PC-9 (cell line): ENCODE measurements around the gene BCHE. TPM values are rescaled to one million over a fixed set of nuclear protein-coding genes. Genes with fewer than 3 reads are reported as not detected.

ENCODE experiments used
- BruUV-seq: library from RNA; stranded (reverse); fragments of 400-500 nt; replicated peaks from 2 replicates; lab custom pipeline; 2021; lab: Mats Ljungman, UMichigan
- CTCF ChIA-PET: fragments of 300-600 bp; sonication (Branson Sonifier 250); formaldehyde crosslinking; loops from one replicate; lab custom pipeline; 2022; ENCODE audit warnings: antibody characterized with exemption; lab: Charles Lee
- POLR2A ChIA-PET: fragments of 300-600 bp; sonication (Branson Sonifier 250); formaldehyde crosslinking; loops from one replicate; lab custom pipeline; 2022; ENCODE audit warnings: antibody characterized with exemption; ENCODE audit not compliant: unreplicated experiment; lab: Charles Lee
- DNase-seq, 2 experiments: peaks; one replicate each; pipeline versions ENCODE4 v3.0.0 to v3.0.0-alpha.2; 2015 to 2022; ENCODE audit warnings: mixed read lengths in 1 of 2
- H2AFZ ChIP-seq: fragments of 200-600 bp; sonication (generic); 2 replicates; pipeline ENCODE4 v1.8.1; 2017; ENCODE audit warnings: antibody characterized with exemption
- H3F3A ChIP-seq: fragments of 200-600 bp; sonication (generic); 2 replicates; pipeline ENCODE4 v1.8.1; 2017; ENCODE audit warnings: antibody characterized with exemption, mild to moderate bottlenecking, low read depth; ENCODE audit not compliant: insufficient read depth
- H3K27ac ChIP-seq: fragments of 200-600 bp; sonication (generic); 2 replicates; pipeline ENCODE4 v1.6.1; 2016; ENCODE audit warnings: mixed run types
- H3K27me3 ChIP-seq: fragments of 200-600 bp; sonication (generic); 2 replicates; pipeline ENCODE4 v1.6.1; 2016; ENCODE audit warnings: low read depth, mixed run types; ENCODE audit not compliant: insufficient read depth
- H3K36me3 ChIP-seq: fragments of 200-600 bp; sonication (generic); 2 replicates; pipeline ENCODE4 v1.6.1; 2016; ENCODE audit warnings: low read depth, mixed run types
- H3K4me1 ChIP-seq: fragments of 200-600 bp; sonication (generic); replicated peaks from 2 replicates; pipeline ENCODE4 v1.6.1; 2016; ENCODE audit warnings: mixed run types; ENCODE audit not compliant: insufficient read depth
- H3K4me2 ChIP-seq: fragments of 200-600 bp; sonication (generic); 2 replicates; pipeline ENCODE4 v1.6.1; 2017; ENCODE audit warnings: mixed run types
- H3K4me3 ChIP-seq: fragments of 200-600 bp; sonication (generic); 2 replicates; pipeline ENCODE4 v1.6.1; 2016; ENCODE audit warnings: mixed run types
- H3K79me2 ChIP-seq: fragments of 200-600 bp; sonication (generic); 2 replicates; pipeline ENCODE4 v1.6.1; 2017; ENCODE audit warnings: low read depth, mixed run types
- H3K9me2 ChIP-seq: fragments of 200-600 bp; sonication (generic); 2 replicates; pipeline ENCODE4 v1.8.1; 2017; ENCODE audit warnings: mild to moderate bottlenecking; ENCODE audit not compliant: insufficient read depth
- H3K9me3 ChIP-seq: fragments of 200-600 bp; sonication (generic); 2 replicates; pipeline ENCODE4 v1.8.1; 2016; ENCODE audit warnings: low read depth; ENCODE audit not compliant: insufficient read depth
- H4K20me1 ChIP-seq: fragments of 200-600 bp; sonication (generic); 2 replicates; pipeline ENCODE4 v1.8.1; 2017; ENCODE audit not compliant: insufficient read depth
- EZH2 ChIP-seq: fragments of 200-600 bp; sonication (generic); IDR thresholded peaks from 2 replicates; pipeline ENCODE4 v1.8.0; 2017; ENCODE audit warnings: antibody characterized with exemption, low read depth
- intact Hi-C: fragments of 100-400 bp; cut with micrococcal nuclease; formaldehyde crosslinking; loops from one replicate; pipeline ENCODE4 v1.10.0; 2022; ENCODE audit not compliant: unreplicated experiment
- total RNA-seq: library from RNA; stranded (reverse); gene quantifications from 2 replicates; pipeline ENCODE4 v1.2.3, GENCODE V29; 2021
- TF ChIP-seq, protein P1 (sequence below): fragments of 200-600 bp; sonication (generic); conservative IDR thresholded peaks from 2 replicates; pipeline ENCODE4 v1.6.1; 2017; ENCODE audit warnings: mixed run types, antibody characterized with exemption, mild to moderate bottlenecking, moderate library complexity

Gene BCHE
- total RNA-seq, 1 experiment from 2014 or later: not detected

DNA sequence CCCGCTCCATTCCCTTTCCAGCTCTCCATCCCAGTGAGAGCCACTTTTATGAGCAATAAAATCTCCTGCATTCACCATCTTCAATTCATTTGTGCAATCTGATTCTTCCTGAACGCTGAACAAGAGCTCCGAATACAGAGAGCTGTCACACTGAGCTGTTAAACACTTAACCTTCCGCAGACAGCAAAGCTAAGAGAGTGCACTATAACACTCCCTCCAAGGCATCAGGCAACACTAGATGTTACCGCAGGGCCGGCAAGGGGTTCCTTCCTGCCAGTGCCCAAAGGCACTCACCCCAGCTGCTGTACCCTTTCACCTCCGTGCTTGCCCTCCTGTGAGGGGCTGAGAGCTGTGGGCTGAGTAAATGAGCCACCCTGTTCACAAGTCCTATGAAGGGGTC is 85.6 kb downstream of the BCHE start:
- no peaks in the 10 kb centered on the region for H3F3A ChIP-seq
- POLR2A ChIA-PET: no interaction called here
- no peak for DNase-seq
- no peaks in the 10 kb centered on the region for H3K9me3 ChIP-seq
- CTCF ChIA-PET: no interaction called here
- no TSS peak for BruUV-seq
- no peak for TF ChIP-seq EZH2
- TF ChIP-seq, protein P1, sequence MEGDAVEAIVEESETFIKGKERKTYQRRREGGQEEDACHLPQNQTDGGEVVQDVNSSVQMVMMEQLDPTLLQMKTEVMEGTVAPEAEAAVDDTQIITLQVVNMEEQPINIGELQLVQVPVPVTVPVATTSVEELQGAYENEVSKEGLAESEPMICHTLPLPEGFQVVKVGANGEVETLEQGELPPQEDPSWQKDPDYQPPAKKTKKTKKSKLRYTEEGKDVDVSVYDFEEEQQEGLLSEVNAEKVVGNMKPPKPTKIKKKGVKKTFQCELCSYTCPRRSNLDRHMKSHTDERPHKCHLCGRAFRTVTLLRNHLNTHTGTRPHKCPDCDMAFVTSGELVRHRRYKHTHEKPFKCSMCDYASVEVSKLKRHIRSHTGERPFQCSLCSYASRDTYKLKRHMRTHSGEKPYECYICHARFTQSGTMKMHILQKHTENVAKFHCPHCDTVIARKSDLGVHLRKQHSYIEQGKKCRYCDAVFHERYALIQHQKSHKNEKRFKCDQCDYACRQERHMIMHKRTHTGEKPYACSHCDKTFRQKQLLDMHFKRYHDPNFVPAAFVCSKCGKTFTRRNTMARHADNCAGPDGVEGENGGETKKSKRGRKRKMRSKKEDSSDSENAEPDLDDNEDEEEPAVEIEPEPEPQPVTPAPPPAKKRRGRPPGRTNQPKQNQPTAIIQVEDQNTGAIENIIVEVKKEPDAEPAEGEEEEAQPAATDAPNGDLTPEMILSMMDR: no peak
- H2AFZ ChIP-seq: no peak overlapping the region
- H3K27me3 ChIP-seq: no peaks in the 10 kb centered on the region
- H3K9me2 ChIP-seq: no peaks in the 10 kb centered on the region
- no peaks in the 10 kb centered on the region for H3K79me2 ChIP-seq
- no peak overlapping the region for H3K4me2 ChIP-seq
- H3K27ac ChIP-seq: no peak overlapping the region
- H4K20me1 ChIP-seq: no peaks in the 10 kb centered on the region
- no peak overlapping the region for H3K4me3 ChIP-seq
- H3K4me1 ChIP-seq: 0 out of 2 replicates have a peak, but pooled peaks cover 7% of the 10 kb centered on the region
- H3K36me3 ChIP-seq: no peaks in the 10 kb centered on the region
- intact Hi-C loops: no loop called here

- POLR2A ChIA-PET: no interaction called here
Measured at GRCh38 chr3:165749821-165750220, 87.4 kb downstream of the BCHE start.

GRCh38 chr3:165749241-165749640 is 88.0 kb downstream of the BCHE start:
- TF ChIP-seq EZH2: no peak
- TF ChIP-seq, protein P1: no peak
- ChIA-PET CTCF (no interaction called here), POLR2A (no interaction called here)
- Histone ChIP-seq H3K4me2 (no peak overlapping the region), H3F3A (no peaks in the 10 kb centered on the region), H3K9me3 (no peaks in the 10 kb centered on the region), H3K79me2 (no peaks in the 10 kb centered on the region), H3K4me1 (no peaks in the 10 kb centered on the region), H3K9me2 (no peaks in the 10 kb centered on the region), H3K36me3 (no peaks in the 10 kb centered on the region), H3K27me3 (no peaks in the 10 kb centered on the region), H2AFZ (no peak overlapping the region), H4K20me1 (no peaks in the 10 kb centered on the region), H3K27ac (no peak overlapping the region), H3K4me3 (no peak overlapping the region)
- DNase-seq: no peak
- intact Hi-C loops: no loop called here
- no TSS peak for BruUV-seq

More at GRCh38 chr3:165749821-165750220, 87.4 kb downstream of the BCHE start:
- no peaks in the 10 kb centered on the region for H3K4me1 ChIP-seq
- no peaks in the 10 kb centered on the region for H3K9me3 ChIP-seq
- no peak overlapping the region for H3K4me2 ChIP-seq
- intact Hi-C loops: no loop called here
- no peaks in the 10 kb centered on the region for H3K79me2 ChIP-seq
- H3K27ac ChIP-seq: no peak overlapping the region
- H3K36me3 ChIP-seq: no peaks in the 10 kb centered on the region
- no peak overlapping the region for H3K4me3 ChIP-seq
- H3K27me3 ChIP-seq: no peaks in the 10 kb centered on the region
- DNase-seq: no peak
- no peaks in the 10 kb centered on the region for H3F3A ChIP-seq
- no peaks in the 10 kb centered on the region for H3K9me2 ChIP-seq
- H2AFZ ChIP-seq: no peak overlapping the region
- BruUV-seq: no TSS peak
- CTCF ChIA-PET: interaction anchor here (0.7 kb wide), 1 partner anchor 1462 kb away, joined by 3 read pairs; no protein-coding TSS in a partner anchor
- H4K20me1 ChIP-seq: no peaks in the 10 kb centered on the region
- no peak for TF ChIP-seq EZH2
- TF ChIP-seq, protein P1: no peak
